GM18861 (cell line): Measurements from ENCODE around the gene PSPC1.

Source experiments
- ATAC-seq: cut with Tn5 transposase; IDR thresholded peaks from one replicate; pipeline ENCODE4 v1.9.1; 2021; ENCODE audit not compliant: unreplicated experiment

The PSPC1 gene

GRCh38 chr13:19674898-19675297 is 107.8 kb downstream of the PSPC1 start:
- ATAC-seq = no peak

- no peak for ATAC-seq
These were observed 109.0 kb downstream of the PSPC1 start for GRCh38 chr13:19673473-19674430.

GRCh38 chr13:19672990-19673389 is 109.8 kb downstream of the PSPC1 start:
- ATAC-seq = no peak

GRCh38 chr13:19670147-19670546 is 112.6 kb downstream of the PSPC1 start:
- no peak for ATAC-seq

- no peak for ATAC-seq
These were observed 114.0 kb downstream of the PSPC1 start for GRCh38 chr13:19668778-19669177.

DNA sequence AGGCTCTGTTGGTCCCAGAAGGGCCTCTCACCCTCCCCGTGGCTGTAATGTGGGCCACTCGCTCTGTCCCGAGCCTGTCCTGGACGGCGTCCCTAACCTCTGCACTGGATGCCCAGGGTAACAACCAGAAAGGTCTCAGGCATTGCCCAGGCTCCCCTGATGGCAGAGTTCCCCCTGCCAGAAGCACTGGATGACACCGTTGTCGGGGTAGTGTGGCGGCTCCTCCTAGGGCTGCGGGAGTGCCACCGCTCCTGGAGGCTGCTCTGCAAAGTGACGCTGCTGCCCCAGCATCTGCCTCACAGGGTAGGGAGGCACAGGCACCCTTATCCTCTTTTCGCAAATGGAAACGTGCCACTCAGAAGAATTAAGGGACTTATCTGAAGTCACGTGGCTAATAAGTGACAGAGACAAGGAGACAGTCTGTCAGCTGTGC is 117.3 kb downstream of the PSPC1 start:
- ATAC-seq = no peak

- ATAC-seq = no peak
These were observed 118.1 kb downstream of the PSPC1 start for GRCh38 chr13:19664481-19665230.

DNA sequence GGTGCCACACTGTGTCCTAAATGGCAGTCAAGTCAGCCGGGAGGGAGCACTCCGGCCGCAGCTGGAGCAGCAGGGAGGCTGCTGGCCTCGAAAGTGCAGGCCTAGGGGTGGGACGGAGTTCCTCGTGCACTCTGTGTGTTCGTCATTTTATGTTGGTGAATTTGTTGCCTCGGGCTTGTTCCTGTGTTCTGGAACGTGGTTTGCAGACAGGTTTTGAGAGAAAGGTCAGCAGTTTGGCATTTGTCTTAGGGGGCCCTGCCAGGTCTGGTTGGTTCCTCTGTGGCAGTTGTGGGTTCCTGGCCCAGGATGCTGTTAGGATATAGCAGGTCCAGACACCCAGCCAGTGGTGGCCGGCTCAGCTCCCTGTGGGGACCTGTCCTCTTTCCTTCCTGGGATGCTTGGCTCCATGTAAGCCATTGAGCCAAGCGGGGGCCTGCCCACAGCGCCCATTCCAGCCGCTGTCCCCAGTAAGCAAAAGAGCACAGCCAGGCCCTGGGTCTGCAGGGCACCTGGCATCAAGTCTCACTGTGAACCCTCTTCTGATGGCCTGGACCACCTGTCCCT is 119.2 kb downstream of the PSPC1 start:
- ATAC-seq = no peak

DNA sequence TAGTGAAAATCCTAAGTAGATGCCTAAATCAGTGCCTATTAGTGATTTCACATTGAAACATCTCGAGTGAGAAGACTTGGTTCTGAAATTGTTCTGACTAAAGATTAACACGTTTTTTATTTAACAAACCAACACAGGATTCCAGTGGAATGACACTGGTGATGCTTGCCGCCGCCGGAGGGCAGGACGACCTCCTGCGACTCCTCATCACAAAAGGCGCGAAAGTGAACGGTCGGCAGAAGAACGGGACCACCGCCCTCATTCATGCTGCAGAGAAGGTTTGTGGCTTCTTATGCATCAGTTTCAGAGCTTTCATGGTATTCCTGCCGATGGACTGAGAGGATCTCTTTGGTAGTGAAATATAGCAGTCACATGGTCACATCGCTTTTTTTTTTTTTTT is 121.2 kb downstream of the PSPC1 start:
- ATAC-seq = no peak

DNA sequence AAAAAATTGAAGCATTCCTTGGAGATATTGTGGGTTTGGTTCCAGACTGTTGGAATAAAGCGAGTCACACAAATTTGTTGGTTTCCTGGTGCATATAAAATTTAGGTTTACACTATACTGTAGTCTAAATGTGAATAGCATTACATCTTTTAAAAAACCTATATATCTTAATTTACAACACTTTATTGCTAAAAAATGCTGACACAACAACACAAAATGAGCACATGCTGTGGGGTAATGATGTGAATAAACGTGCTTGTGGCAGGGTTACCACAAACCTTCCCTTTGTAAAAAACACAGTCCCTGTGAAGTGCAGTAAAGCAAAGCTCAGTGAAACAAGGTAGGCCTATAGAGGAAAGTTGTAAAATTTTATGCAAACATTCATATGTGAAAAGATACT is 121.6 kb downstream of the PSPC1 start:
- no peak for ATAC-seq

DNA sequence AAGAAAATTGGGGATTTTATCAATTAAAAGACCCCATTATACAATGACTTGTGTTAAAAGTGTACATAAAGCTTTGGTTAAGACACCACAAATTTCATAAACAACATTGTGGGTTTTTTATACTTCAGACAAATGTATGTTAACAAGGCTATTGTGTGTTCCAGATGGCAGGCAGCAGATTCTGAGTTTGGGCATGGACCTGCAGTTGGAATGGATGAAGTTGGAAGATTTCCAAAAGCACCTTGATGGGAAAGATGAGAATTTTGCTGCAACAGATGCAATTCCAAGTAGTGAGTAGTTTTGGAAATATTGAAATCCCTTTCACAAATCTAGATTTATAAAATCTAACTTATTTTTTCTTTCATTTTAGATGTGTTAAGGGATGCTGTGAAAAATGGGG is 123.9 kb downstream of the PSPC1 start:
- no peak for ATAC-seq

DNA sequence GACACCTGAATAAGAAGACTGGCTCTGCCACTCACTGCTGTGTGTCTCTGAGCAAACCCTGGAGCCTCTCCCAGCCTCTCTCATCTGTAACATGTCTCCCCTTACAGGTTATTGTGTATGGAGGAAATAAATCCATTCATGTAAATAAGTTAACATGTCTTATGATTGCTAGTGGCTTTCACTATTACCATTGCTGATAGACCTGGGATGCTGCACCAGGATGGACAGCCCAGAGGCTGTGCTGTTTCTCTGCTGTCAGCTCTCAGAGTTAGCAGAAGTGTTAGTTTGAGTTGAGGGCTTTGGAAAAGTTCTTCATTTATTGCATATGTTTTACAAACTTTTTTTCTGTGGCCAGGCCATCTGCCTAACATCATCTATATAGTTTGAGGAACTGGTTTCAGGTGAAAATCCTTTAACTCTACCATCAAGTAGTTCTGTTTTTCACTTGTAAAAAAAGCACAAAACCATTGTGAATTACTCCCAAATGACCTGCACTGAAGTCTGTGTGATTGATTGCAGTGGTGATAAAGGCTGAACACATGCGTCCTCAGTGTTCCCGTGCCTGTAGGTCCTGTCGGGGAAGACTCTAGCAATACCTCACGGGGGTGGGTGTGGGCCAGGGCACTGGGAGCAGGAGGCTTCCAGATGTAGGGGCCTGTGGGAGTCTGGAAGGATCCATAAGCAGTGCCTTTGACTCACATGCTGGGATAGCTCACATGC is 124.7 kb downstream of the PSPC1 start:
- ATAC-seq = no peak
